HT1080 (cell line): ENCODE data around the gene MFSD6L. TPM values are rescaled to one million over a fixed set of nuclear protein-coding genes. Genes with fewer than 3 reads are reported as not detected.
"Not testable (repeated sequence)": the region's sequence is repeated elsewhere in the genome, so short reads cannot be mapped to it uniquely, and the experiment has no call there.

Experiments
- DNase-seq: peaks from one replicate; pipeline ENCODE4 v3.0.0-alpha.2; 2015; ENCODE audit warnings: low read depth
- total RNA-seq: library from RNA; depleted of rRNA; stranded (reverse); fragments of >200 nt; shearing (Covaris generic); gene quantifications from 2 replicates; pipeline ENCODE4 v1.2.3, GENCODE V29; 2014

Gene MFSD6L
- total RNA-seq, 1 experiment from 2014 or later: not detected

DNA sequence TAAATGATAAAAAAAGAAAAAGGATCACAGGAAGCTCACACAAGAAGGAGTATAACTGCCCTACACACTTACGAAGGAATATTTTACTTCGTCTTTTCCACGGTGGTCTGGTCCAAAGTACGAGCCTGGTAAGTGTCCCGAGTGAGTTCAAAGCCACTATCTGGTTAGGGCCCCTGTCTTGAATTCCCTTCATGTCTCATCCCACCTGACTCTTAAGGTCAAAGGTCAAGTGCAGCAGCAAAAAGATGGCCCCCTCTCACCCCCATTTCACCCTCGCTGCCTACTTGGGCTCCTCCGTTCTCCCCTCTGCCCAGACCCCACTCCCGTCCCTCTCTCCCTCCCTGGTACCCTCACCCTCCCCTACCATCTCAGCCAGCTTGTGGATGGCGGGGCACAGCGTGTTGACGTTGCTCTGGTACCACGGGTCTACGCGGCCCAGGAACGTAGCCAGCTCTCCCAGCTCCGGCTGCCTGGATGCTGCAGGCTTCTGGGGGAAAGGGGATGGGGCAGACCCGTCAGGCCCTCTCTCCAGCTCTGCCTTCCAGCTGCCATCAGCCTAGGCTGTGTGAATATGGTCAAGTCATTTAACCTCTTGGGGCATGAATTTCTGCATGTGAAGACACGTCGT, 27.8 kb upstream of the MFSD6L start:
- DNase-seq: no peak

DNA sequence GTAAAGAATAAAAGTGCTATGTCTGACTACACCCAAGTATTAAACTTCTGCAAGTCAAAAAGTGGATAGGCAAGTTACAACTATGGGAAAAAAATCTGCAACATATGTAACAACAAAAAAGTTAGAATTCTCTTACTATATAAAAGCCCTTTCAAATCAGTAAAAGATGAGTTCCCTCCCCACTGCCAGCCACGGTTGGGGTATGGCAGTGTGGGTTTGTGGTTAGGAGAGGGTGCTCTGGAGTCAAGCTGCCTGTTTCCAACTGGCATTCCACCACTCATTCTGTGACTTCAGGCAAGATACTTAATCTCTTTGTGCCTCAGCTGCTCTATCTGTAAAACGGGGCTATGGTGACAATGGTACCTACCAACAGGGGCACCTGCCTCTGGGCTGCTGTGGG, 26.6 kb upstream of the MFSD6L start:
- DNase-seq: no peak

DNA sequence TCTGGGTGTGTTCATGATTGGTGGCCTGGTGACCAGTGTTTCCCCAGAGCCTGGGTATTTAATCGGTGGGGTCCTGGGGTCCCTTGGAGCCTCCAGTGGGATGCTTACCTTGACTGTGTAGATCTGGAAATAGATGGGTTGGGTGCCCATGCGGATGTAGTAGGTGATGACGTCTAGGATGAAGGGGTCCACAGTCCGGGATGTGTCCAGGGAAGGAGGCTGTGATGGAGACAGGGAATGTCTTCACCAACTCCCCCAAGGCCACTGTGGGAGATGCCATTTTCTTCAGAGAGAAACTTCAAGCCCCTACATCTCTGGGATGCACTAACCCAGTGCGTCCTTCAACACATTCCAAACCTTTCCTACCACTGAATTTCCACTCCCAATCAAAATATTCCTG, 24.1 kb upstream of the MFSD6L start:
- DNase-seq: no peak

DNA sequence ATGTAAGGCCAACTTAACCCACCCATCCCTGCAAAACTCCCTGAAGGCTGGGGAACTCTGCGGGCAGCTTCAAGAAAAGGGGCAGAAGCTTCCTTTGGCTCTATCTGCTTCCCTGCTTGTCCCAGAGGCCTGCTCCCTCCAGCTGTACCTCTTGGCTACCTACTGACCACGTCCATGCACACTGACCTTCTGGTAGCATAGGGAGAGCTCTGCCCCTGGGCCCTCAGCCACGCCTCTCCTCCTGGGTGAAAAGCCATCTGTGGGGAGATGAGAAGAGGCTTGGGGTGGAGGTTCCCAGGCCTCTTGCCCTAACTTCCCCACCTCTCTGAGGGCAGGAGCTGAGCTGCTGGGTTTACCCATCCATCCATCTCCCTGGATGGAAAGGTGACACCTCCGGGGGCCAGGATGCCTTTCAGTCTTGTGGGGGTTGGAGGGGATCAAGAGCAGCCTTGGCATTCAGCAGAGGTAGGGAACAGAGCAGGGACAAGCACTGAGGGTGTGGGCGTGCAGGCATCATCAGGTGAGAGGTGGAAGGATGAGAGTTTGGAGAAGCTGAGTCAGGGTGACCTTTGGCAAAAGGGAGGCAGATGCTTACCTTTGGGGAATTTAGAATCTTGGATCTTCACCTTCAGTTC, 23.4 kb upstream of the MFSD6L start:
- DNase-seq: no peak

DNA sequence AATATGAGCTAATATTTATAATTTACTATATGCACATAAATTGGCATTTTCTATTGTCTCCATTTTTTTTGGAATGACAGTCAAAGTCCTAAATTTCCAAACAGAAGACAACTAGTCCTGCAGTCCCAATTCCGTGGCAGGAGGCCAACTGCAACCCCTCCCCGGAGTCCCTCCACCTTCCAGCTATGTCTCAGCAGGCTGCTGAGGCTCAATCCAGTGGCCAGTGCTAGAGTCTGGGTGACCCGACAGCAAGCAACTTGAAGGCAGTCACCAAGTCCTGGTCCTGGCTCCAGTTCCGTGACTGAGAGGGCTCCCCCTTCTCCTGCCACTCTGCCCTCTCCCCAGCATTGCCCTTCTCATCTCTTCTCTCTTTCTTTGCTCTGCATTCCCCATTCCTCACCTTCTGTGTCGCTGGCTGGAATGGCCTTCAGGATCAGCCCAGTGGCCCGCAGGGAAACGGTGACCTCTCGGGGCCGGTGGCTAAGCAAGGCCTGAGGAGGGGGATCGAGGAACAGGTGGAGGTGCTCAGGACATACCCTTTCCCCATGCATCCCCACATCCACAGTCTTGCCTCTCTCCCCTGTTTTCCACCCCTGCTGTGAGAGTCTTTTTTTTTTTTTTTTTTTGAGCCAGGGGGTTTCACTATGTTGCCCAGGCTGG, 22.4 kb upstream of the MFSD6L start:
- no peak for DNase-seq

DNA sequence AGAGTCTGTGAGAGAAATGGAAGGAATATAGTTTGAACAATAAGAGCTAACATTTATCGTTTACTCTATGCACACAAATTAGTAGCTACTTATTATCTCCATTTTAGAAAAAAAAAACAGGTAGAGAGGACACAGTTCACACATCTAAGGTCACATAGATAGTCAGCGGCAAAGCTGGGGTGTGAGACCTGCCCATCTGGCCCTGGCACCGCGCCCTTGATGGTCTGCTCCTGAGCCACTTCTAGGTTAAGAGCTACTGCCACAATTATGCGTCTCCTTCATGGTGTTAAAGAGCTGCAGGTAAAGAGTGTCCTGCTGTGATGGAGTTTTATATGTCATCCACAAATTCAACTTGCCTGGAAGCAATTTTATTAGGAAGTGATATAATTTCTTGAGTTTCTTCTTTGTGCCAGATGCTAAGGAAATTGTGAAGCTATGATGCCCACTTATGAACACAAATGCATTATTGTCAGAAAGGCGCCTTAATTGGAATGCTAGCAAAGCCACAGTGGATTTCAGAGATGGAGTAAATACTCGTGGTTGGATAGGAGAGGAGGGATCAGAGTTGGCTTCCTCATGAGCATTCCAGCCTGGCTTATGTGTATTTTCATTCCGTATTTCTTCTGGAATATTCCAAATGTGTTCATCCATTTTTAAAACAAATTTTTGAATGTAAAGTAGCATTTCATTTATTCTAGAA, 21.3 kb upstream of the MFSD6L start:
- no peak for DNase-seq

DNA sequence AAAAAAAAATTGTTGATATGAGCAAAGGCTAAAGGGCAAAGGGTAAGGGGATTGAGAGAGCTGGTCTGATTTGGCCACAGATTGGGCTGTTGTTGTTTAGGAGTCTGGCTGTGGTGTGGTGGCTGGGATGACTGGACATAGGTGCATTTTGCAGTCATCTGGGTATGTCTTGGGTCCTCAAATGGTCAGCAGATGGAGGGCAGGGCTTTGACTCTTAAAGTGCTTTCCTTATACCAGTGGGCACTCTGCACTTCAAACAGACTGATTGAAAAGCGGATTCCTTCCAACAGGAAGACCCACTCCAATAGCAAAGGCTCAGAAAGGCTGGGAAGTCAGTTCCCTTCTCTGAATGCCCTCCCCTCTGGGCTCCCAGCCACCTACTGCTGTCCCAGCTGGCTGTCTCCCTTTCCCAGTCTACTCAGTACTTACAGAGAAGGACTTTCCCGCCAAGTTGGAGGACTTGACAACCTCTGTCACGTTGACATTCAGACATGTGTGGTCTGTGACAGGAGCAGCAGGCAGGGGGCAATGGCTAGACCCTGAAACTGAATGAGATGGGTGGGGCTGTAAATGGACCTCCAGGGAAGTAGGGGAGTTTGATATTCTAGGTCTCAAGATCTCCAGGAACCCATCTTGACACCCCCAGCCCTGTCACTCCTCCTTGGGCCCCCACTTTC, 19.6 kb upstream of the MFSD6L start:
- DNase-seq: no peak

DNA sequence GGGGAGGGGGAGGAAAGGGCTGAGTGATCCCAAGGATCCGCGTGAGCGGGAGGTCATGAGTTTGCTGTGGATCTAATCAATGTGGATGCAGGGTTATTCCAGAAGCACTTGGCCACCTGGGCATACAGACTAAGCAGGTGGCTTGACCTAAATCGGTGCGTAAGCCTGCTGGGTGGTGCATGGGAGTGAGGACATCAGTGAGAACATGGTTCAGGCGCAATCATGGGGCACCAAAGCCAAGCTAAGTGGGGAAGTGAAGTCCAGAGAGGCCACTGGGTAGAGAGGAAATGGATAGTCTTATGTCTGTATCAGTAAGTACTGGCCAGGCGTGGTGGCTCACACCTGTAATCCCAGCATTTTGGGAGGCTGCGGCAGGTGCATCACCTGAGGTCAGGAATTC, 18.9 kb upstream of the MFSD6L start:
- no peak for DNase-seq

DNA sequence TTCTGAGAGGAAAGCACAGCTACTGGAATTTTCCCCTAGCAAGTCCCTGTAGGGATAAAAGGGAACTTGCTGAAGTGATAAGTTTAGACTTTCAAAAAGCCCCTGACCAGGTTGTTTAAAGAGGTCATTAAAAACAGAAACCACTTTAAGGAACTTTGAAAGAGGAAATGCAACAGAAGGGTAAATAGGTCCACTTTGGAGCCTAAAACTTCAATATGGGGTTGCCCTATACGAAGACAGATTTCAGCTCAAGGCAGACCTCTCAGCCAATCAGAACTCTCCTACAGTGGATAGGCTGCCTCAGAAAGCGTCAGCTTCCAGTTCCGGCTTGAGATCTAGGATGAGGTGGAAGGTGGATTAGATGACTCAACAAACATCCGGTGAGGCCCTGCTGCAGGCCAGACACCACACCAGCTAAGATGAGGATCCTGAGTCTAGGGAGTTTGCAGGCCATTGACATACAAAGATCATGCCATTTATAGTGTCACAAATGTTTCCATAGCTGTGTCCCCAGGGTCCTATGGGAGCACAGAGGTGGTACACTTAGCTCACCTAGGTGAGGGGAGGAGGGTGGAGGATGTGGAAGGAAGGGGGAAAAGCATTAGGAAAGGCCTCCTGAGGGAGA, 7.9 kb upstream of the MFSD6L start:
- peak; percentile 59 for DNase-seq

DNA sequence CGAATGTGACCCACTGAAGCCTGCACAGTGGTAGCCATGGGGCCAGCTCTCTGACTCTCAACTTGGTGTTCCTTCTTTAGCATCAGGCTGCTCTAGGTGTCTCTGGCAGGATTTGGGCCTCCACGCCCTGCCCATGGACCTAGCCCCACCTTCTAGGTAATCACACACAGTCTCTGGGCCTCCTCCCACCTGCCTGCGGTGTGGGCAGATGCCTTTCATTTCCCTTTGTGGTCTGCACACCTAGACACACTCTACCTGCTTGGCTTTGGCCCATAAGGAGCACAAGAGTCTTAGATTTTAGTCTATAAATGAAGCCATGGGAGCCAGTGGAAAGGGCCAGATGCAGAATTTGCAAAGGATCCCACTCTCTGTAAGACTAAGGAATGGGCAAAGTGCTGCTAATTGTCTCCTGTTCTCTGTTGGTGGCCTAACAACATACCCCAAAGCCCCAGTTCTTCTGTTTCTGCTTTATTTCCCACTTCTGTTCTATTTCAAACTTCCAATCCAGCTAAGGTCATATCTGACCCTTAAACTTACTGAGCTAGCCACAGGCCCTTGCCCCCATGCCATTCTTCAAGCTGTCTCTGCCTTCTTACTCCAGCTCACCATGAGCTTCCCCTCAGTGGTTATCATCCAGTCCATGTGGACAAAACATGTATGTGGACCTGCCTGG, 7.2 kb upstream of the MFSD6L start:
- no peak for DNase-seq

DNA sequence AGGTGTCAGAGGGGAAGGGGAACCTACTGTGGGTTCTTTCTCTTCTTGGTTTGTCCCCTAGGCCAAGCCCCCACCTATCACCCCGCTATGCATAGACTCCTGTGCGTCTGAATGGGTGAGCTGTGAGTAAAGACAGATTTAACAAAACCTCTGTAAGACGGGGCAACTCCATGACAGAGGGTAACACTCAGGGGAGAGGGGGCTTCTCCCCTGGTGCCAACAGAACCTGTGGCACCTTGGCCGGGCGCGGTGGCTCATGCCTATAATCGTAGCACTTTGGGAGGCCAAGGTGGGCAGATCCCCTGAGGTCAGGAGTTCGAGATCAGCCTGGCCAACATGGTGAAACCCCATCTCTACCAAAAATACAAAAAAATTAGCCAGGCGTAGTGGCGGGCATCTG, 6.2 kb upstream of the MFSD6L start:
- not testable (repeated sequence) for DNase-seq

DNA sequence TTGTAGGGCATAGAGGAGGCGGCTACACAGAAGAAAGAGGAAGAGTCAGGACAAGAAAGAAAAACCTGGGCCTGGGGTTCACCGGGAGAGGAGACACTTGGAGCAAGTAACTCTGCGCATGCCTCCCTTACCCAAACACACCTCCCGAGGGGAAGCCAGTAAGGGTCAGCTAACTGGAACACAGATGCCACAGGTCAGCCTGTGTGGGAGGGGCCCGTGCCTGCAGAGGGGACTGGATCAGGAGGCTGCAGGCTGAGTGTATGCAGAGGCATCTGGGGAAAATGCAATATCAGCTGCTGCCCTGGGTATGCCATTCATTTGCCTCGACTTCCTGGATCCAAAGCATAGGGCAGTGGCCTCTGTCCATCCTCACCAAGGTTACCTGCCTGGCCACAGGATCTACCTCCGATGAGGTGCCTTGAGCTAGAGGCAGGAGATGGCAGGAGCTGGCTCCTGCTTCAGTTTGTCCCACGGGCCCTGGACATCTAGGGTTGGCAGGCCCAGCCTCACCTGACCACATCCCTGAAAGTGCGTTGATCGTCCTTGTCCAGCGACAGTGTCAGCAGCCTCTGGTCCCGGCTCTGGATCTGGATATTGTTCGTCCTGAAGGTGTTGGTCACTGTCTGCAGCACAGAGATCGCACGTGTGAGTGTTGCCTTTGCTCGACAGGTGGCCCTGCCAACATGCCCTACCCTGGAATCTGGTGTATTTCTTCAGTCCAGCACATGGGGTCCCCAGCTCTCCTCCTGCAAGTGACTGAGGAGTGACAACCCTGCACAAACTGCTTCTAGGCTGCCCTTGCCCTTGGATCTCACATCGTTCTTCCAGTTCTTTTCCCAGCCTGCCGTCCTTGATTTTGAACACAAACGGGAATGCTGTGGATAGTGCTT, 4.6 kb upstream of the MFSD6L start:
- peak; percentile 9 for DNase-seq

DNA sequence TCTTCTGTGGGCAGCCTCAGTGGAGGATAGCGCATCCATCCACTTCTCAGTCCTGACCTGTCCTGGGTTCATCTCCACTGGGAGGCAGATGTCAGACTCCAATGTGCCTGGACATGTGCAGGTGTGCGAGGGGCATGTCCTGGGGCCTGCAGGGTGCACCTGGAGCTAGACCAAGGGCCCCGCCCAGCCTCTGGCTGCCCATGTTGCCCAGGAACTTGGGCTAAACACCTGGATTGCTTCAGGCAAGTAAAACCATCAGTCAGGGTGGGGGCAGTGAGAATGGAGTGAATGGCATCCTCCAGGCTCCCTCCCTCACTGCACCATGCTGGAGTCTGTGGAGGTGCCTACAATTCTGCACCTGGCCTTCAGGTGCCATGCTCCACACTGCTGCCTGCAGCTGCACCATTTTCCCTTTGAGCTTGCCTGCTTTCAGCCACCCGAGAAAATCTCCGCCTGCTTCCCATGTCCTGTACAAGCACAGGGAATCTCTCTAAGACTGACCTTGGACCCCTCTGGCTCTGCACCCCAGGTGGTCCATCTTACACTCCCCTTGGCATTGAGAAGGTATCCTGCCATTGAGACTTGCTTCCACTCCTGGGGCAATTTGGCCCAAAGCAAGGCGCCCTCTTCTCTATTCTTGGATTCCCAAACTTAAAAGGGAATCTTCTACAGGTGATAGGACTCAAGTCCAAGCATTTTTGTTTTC, 2.1 kb upstream of the MFSD6L start:
- no peak for DNase-seq

DNA sequence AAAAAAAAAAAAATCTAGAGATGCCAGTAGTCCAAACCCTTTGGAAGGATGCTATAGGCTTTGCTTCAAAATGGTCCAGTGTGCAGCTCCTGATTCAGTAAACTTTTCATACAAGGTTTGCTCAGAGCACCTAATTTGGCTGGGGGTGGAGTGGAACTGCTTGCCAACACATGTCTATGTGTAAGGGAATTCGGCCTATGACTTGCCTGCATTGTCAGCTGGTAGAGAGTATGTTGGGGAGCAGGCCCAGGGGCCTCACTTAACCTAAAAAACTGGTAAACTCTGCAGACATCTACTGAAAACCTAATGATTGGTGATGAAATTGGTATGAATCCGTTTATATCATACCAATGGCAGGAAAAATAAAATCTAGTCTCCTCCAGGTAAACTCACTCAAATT, 1.5 kb upstream of the MFSD6L start:
- no peak for DNase-seq

DNA sequence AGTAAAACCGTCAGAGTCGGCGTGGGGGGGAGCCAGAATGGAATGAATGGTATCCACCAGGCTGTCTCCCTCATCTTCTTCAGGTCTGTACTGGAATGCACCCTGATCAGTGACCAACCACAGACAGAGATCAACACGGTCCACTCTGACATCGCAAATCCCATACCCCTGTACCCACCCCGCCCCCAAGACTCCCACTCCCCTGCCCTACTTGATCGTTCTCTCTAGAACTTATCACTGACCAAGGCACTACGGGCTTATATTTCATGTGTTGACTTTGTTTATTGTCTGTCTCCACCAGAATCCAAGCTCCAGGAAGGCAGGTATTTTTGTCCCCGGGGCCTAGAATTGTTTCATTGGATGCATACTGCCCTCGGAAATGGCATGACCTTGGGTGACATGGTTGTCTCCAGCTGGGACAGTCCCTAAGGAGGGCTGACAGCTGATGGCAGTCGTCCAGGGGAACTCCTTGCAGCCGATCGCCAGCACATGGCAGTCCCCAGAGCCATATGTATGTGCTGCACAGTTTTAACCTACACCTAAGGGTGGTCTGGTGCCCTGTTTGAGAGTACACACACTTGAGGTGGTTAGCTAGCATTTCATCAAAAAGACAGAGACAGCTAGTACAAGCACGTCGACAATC, 526 bp upstream of the MFSD6L start:
- DNase-seq: no peak

DNA sequence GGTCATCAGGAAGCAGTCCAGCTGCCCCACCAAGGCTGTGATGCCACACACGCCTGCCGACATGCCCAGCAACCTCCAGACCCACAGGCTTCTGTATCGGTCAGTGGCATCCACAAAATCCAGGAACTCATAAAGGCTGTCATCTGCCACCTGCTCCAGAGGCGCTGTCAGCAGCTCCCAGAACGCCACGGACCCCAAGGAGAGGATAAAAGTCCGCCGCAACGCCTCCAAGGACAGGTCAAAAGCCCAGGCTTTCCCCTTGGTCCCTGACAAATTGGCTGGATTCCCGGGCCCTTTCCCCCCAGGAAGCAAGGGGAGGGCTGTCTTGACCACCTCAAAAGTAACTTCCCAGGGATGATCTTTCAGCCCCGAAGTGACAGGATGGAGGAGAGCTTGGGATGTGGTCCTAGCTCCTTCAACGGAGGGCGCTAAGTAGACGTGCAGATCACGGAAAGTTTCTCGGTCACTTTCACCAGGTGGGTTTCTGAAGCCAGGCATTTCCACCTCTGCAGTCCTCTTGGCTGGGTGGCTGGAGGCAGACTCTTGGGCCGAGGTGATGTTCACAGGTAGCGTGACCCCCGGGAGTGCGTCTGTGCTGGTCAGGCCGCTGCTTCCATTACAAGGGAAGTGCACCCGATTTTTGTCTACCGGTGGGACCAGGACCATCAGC, 854 bp downstream of the MFSD6L start:
- DNase-seq: no peak

DNA sequence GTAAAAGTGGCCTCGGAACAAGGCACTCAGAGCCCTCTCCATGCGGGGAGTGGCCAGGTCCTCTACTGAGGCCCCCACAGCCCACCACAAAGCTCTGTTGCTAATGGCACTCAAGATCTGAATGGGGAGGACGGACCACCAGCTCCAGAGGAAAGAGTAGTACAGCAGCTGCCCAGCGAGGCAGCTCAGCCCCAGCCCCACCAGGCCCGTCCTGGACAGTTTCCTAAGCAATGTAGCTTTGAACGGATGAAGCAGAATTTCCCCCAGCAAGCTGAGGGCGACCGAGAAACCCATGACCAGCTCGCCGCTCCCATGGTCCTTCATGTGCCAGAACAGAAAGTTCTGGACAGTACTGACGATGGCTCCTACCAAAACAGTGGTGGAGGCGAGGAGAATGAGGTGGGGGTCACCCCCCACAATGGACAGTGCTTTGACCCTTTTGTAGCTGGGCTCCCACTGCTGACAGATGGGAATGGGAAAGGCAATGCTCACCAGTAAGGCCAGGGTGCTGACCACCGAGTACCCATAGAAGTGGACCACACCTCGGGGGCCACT, 1.5 kb downstream of the MFSD6L start:
- DNase-seq: no peak

DNA sequence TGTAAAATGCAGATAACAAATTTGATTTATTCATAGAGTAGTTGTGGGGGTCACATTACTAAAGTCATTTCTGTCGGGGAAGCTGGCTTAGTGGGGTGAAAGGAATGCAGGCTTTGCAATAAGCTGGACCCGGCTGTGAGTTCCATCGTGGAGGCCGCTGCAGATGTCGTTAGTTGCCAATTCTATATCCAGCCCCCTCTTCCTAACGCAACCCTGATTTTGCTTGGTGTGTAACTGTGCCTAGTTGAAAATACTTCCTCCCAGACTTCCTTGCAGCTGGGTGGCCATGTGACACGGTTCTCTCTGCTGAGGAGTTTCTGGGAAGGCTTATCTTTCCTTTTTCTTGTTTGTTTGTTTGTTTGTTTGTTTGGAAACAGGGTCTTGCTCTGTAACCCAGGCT, 4.5 kb downstream of the MFSD6L start:
- no peak for DNase-seq
